Keratinocyte (primary cell): Measurements from ENCODE around the gene NOTCH4. TPM values are rescaled to one million over a fixed set of nuclear protein-coding genes. Genes with fewer than 3 reads are reported as not detected.

Experiments used
- DNase-seq: peaks from one replicate; pipeline ENCODE4 v3.0.0-alpha.2; 2011; ENCODE audit warnings: low read depth, missing footprints, low spot score
- FAIRE-seq: peaks from 2 replicates; lab custom pipeline; 2011; peaks lifted over from hg19 to GRCh38; lab: Jason Lieb, UNC
- H2AFZ ChIP-seq: 2 replicates; pipeline ENCODE4 v1.6.0; 2012; ENCODE audit warnings: low read length, control low read depth, inconsistent platforms; ENCODE audit not compliant: control insufficient read depth
- H3K27ac ChIP-seq: 2 replicates; pipeline ENCODE4 v1.5.1; 2011; ENCODE audit warnings: low read length; ENCODE audit not compliant: control insufficient read depth, insufficient read depth
- H3K27me3 ChIP-seq: 3 replicates; pipeline ENCODE4 v1.6.0; 2011; ENCODE audit warnings: low read length; ENCODE audit not compliant: control insufficient read depth, insufficient read depth; ENCODE audit errors: extremely low read depth
- H3K36me3 ChIP-seq, 2 experiments: 2 replicates in 1 of 2; 3 replicates in 1 of 2; pipeline ENCODE4 v1.5.1; 2011; ENCODE audit warnings: low read length in 2 of 2, mild to moderate bottlenecking in 1 of 2; ENCODE audit not compliant: control insufficient read depth in 2 of 2, insufficient read depth in 2 of 2; ENCODE audit errors: extremely low read depth in 1 of 2
- H3K4me1 ChIP-seq: 3 replicates; pipeline ENCODE4 v1.5.1; 2011; ENCODE audit warnings: low read length; ENCODE audit not compliant: control insufficient read depth, insufficient read depth; ENCODE audit errors: extremely low read depth
- H3K4me2 ChIP-seq: 3 replicates; pipeline ENCODE4 v1.6.0; 2011; ENCODE audit warnings: low read depth, low read length; ENCODE audit not compliant: control insufficient read depth, insufficient read depth; ENCODE audit errors: extremely low read depth
- H3K4me3 ChIP-seq, 3 experiments: fragments of 200-600 bp in 1 of 3; sonication (generic) in 1 of 3; 2 replicates in 2 of 3; 3 replicates in 1 of 3; pipeline ENCODE4 v1.5.1; 2011 to 2016; ENCODE audit warnings: low read length in 3 of 3, mild to moderate bottlenecking in 3 of 3, control low read depth in 2 of 3, inconsistent platforms in 1 of 3, low read depth in 1 of 3, mixed read lengths in 1 of 3, mixed run types in 1 of 3, moderate library complexity in 1 of 3; ENCODE audit not compliant: control insufficient read depth in 2 of 3, insufficient read depth in 2 of 3; ENCODE audit errors: extremely low read depth in 1 of 3
- H3K79me2 ChIP-seq: 2 replicates; pipeline ENCODE4 v1.6.0; 2012; ENCODE audit warnings: low read length; ENCODE audit not compliant: control insufficient read depth, insufficient read depth
- H3K9ac ChIP-seq: 3 replicates; pipeline ENCODE4 v1.6.0; 2011; ENCODE audit warnings: low read length; ENCODE audit not compliant: control insufficient read depth, insufficient read depth; ENCODE audit errors: extremely low read depth
- H3K9me1 ChIP-seq: 3 replicates; pipeline ENCODE4 v1.6.0; 2011; ENCODE audit warnings: low read length; ENCODE audit not compliant: control insufficient read depth, insufficient read depth; ENCODE audit errors: extremely low read depth
- H3K9me3 ChIP-seq: 2 replicates; pipeline ENCODE4 v1.5.1; 2012; ENCODE audit warnings: low read depth, low read length; ENCODE audit not compliant: control insufficient read depth
- H4K20me1 ChIP-seq: 3 replicates; pipeline ENCODE4 v1.6.0; 2011; ENCODE audit warnings: low read length; ENCODE audit not compliant: control insufficient read depth, insufficient read depth; ENCODE audit errors: extremely low read depth
- CTCF ChIP-seq, 3 experiments: IDR thresholded peaks in 1 of 3; conservative IDR thresholded peaks in 1 of 3; optimal IDR thresholded peaks in 1 of 3; 2 replicates in 2 of 3; 3 replicates in 1 of 3; pipeline versions ENCODE3 to v1.5.1; 2011; ENCODE audit warnings: low read length in 3 of 3, mild to moderate bottlenecking in 3 of 3, moderate library complexity in 2 of 3, control low read depth in 1 of 3, inconsistent platforms in 1 of 3; ENCODE audit not compliant: insufficient read depth in 2 of 3; ENCODE audit errors: extremely low read depth in 1 of 3
- EZH2 ChIP-seq: IDR thresholded peaks from one replicate; pipeline ENCODE4 v1.6.1; 2012; ENCODE audit warnings: inconsistent platforms, mild to moderate bottlenecking, low read length, moderate library complexity
- dilution Hi-C: fragments of 300-500 bp; cut with MboI; formaldehyde crosslinking; loops from one replicate; pipeline ENCODE4 v1.7.0; 2020; ENCODE audit warnings: low sequenced_read_pairs; ENCODE audit not compliant: extremely low pct_ligation_motif_present
- polyA plus RNA-seq, 5 experiments: library from polyadenylated mRNA; depleted of rRNA in 3 of 5; stranded (reverse) in 3 of 5; stranded (forward) in 1 of 5; unstranded in 1 of 5; fragments of >200 nt; gene quantifications; 1 replicate in 1 of 5; 2 replicates in 3 of 5; 3 replicates in 1 of 5; pipeline versions ENCODE4 v1.2.1 to v1.2.3, GENCODE V29; 2011 to 2012; ENCODE audit warnings: missing spikeins in 2 of 5, low read depth in 1 of 5, low replicate concordance in 1 of 5

Gene NOTCH4
- polyA plus RNA-seq, 1 donor (not counting 4 experiments of a cell fraction or from before 2014, with no cell fraction given) = 0.07 TPM

GRCh38 chr6:32226434-32226833, 2.6 kb upstream of the NOTCH4 start:
- Histone ChIP-seq H3K27ac (no peak overlapping the region), H3K4me1 (peaks cover 4% of the 10 kb centered on the region), H3K36me3 (no peaks in the 10 kb centered on the region), H3K9me3 (no peaks in the 10 kb centered on the region), H3K9ac (no peak overlapping the region), H3K79me2 (no peaks in the 10 kb centered on the region), H2AFZ (no peak overlapping the region), H3K27me3 (peaks cover 5% of the 10 kb centered on the region), H3K9me1 (no peaks in the 10 kb centered on the region), H3K4me2 (no peak overlapping the region), H4K20me1 (no peaks in the 10 kb centered on the region), H3K4me3 (no peak overlapping the region)
- no peak for TF ChIP-seq EZH2
- no peak for TF ChIP-seq CTCF (optimal IDR thresholded peaks at IDR 0.05 in 1 of 3, IDR thresholded peaks at IDR 0.05 in 1 of 3, conservative IDR thresholded peaks at IDR 0.05 in 1 of 3; ENCODE audit: extremely low read depth in 1 of 3, insufficient read depth in 2 of 3, low read length in 3 of 3)
- FAIRE-seq = no peak
- dilution Hi-C loops = no loop called here
- no peak for DNase-seq

GRCh38 chr6:32224696-32225095, 829 bp upstream of the NOTCH4 start:
- peaks cover 4% of the 10 kb centered on the region for H3K4me1 ChIP-seq
- TF ChIP-seq CTCF (optimal IDR thresholded peaks at IDR 0.05 in 1 of 3, IDR thresholded peaks at IDR 0.05 in 1 of 3, conservative IDR thresholded peaks at IDR 0.05 in 1 of 3; ENCODE audit: extremely low read depth in 1 of 3, insufficient read depth in 2 of 3, low read length in 3 of 3) (no peak), EZH2 (no peak)
- H3K79me2 ChIP-seq = no peaks in the 10 kb centered on the region
- no peak overlapping the region for H3K4me2 ChIP-seq
- H3K9me3 ChIP-seq = no peaks in the 10 kb centered on the region
- no peak for DNase-seq
- dilution Hi-C loops = no loop called here
- no peaks in the 10 kb centered on the region for H4K20me1 ChIP-seq
- no peak overlapping the region for H3K9ac ChIP-seq
- no peak for FAIRE-seq
- H3K36me3 ChIP-seq = no peaks in the 10 kb centered on the region
- H3K9me1 ChIP-seq = no peaks in the 10 kb centered on the region
- H3K27me3 ChIP-seq = peaks cover 12% of the 10 kb centered on the region
- H3K4me3 ChIP-seq = no peak overlapping the region
- H3K27ac ChIP-seq = no peak overlapping the region
- no peak overlapping the region for H2AFZ ChIP-seq
